Activated T-cell treated with anti-CD3 and anti-CD28 coated beads, Interleukin-2, amount 50 U/mL, for 72 hours (primary cell): Measurements from ENCODE around the gene ZNF221. TPM values are rescaled to one million over a fixed set of nuclear protein-coding genes. Genes with fewer than 3 reads are reported as not detected.
A peak's percentile ranks its signal among the peaks of the same experiment; 100 is the strongest.
"Not testable (repeated sequence)": the region's sequence is repeated elsewhere in the genome, so short reads cannot be mapped to it uniquely, and the experiment has no call there.

ENCODE experiments used
- ATAC-seq, 2 donors: fragments of 150-1000 bp; cut with Tn5 transposase; replicated peaks in 1 of 2; 2 replicates each; pipeline ENCODE4 v1.10.0; 2021; ENCODE audit warnings: moderate library complexity in 2 of 2, mild to moderate bottlenecking in 1 of 2
- DNase-seq, 2 donors: peaks; one replicate each; pipeline ENCODE4 v3.0.0; 2021 to 2022; ENCODE audit warnings: mixed read lengths in 1 of 2
- H3K27ac Mint-ChIP-seq: one replicate; pipeline ENCODE4 v1.8.0; 2022; ENCODE audit warnings: mild to moderate bottlenecking, moderate library complexity, mixed read lengths
- H3K27me3 Mint-ChIP-seq: one replicate; pipeline ENCODE4 v1.8.0; 2022; ENCODE audit warnings: low read depth, mixed read lengths
- H3K36me3 Mint-ChIP-seq, 2 donors: one replicate each; pipeline ENCODE4 v1.8.0; 2022; ENCODE audit warnings: mixed read lengths in 2 of 2, mild to moderate bottlenecking in 1 of 2; ENCODE audit not compliant: insufficient read depth in 2 of 2
- H3K4me1 Mint-ChIP-seq: one replicate; pipeline ENCODE4 v1.8.0; 2022; ENCODE audit warnings: low read depth, mixed read lengths
- H3K4me3 Mint-ChIP-seq, 2 donors: one replicate each; pipeline ENCODE4 v1.8.0; 2022; ENCODE audit warnings: mild to moderate bottlenecking in 2 of 2, mixed read lengths in 2 of 2, moderate library complexity in 2 of 2
- H3K9me3 Mint-ChIP-seq, 2 donors: one replicate each; pipeline ENCODE4 v1.8.0; 2022; ENCODE audit warnings: mixed read lengths in 2 of 2
- total RNA-seq, 2 donors: library from RNA; stranded (reverse); gene quantifications; one replicate each; pipeline ENCODE4 v1.2.3, GENCODE V29; 2022

ZNF221 gene
- total RNA-seq, 2 donors from 2014 or later = 3.4 to 3.5 TPM

- peak within 1 kb of the TSS; percentile 83 to 94 for H3K4me3 Mint-ChIP-seq
- peaks cover 2 to 30% of the 10 kb centered on the region in 2 donors for H3K36me3 Mint-ChIP-seq
- DNase-seq (peak; percentile 90 to 91), ATAC-seq (peak; percentile 97)
- peaks cover 24% of the 10 kb centered on the region for H3K4me1 Mint-ChIP-seq
- H3K27ac Mint-ChIP-seq = peak within 1 kb of the TSS; percentile 93
- no peaks in the 10 kb centered on the region for H3K27me3 Mint-ChIP-seq
- peaks cover 4 to 10% of the 10 kb centered on the region in 2 donors for H3K9me3 Mint-ChIP-seq
Measured at GRCh38 chr19:43934985-43935708, 15.9 kb upstream of the ZNF221 start, which contains the start of gene ZNF45. TSS of gene ZNF45 (minus strand) at chr19:43935282. CDS start at chr19:43922185, 13,097 bp downstream.

- peaks cover 24% of the 10 kb centered on the region for H3K4me1 Mint-ChIP-seq
- peak overlapping the region; percentile 93 for H3K27ac Mint-ChIP-seq
- no peak for ATAC-seq
- H3K36me3 Mint-ChIP-seq = peaks cover under 1 to 23% of the 10 kb centered on the region in 2 donors
- peak overlapping the region; percentile 83 to 94 for H3K4me3 Mint-ChIP-seq
- H3K27me3 Mint-ChIP-seq = no peaks in the 10 kb centered on the region
- peaks cover 4 to 12% of the 10 kb centered on the region in 2 donors for H3K9me3 Mint-ChIP-seq
- no peak for DNase-seq
Measured at GRCh38 chr19:43936188-43936587, 14.8 kb upstream of the ZNF221 start.

GRCh38 chr19:43939557-43940260 is 11.3 kb upstream of the ZNF221 start:
- H3K9me3 Mint-ChIP-seq = peaks cover 4 to 14% of the 10 kb centered on the region in 2 donors
- peaks cover 3 to 9% of the 10 kb centered on the region in 2 donors for H3K36me3 Mint-ChIP-seq
- H3K27me3 Mint-ChIP-seq = peaks cover 23% of the 10 kb centered on the region
- H3K4me1 Mint-ChIP-seq = peaks cover 10% of the 10 kb centered on the region
- no peak overlapping the region for H3K4me3 Mint-ChIP-seq
- DNase-seq (no peak), ATAC-seq (no peak)
- H3K27ac Mint-ChIP-seq = no peak overlapping the region

- Mint-ChIP-seq H3K27me3 (peaks cover 25% of the 10 kb centered on the region), H3K36me3 (peaks cover 3 to 9% of the 10 kb centered on the region in 2 donors), H3K4me3 (no peak overlapping the region), H3K9me3 (peaks cover 5 to 14% of the 10 kb centered on the region in 2 donors), H3K27ac (no peak overlapping the region), H3K4me1 (peaks cover 4% of the 10 kb centered on the region)
- no peak for DNase-seq
- ATAC-seq = no peak
Measured at GRCh38 chr19:43940719-43941118, 10.3 kb upstream of the ZNF221 start.

GRCh38 chr19:43941209-43941608 is 9.8 kb upstream of the ZNF221 start:
- Mint-ChIP-seq H3K4me3 (no peak overlapping the region), H3K36me3 (peaks cover 5 to 13% of the 10 kb centered on the region in 2 donors), H3K27ac (no peak overlapping the region), H3K9me3 (peaks cover 9 to 16% of the 10 kb centered on the region in 2 donors), H3K4me1 (no peaks in the 10 kb centered on the region), H3K27me3 (peaks cover 29% of the 10 kb centered on the region)
- ATAC-seq (no peak), DNase-seq (no peak)

- not testable (repeated sequence) for H3K27ac Mint-ChIP-seq, DNase-seq, H3K4me1 Mint-ChIP-seq, ATAC-seq, H3K4me3 Mint-ChIP-seq
- Mint-ChIP-seq H3K9me3 (peaks cover 22 to 30% of the 10 kb centered on the region in 2 donors), H3K27me3 (peaks cover 28% of the 10 kb centered on the region), H3K36me3 (peaks cover 31% of the 10 kb centered on the region in 2 donors)
Measured at GRCh38 chr19:43947412-43947811, 3.6 kb upstream of the ZNF221 start.

- not testable (repeated sequence) for DNase-seq, ATAC-seq, H3K27ac Mint-ChIP-seq, H3K4me1 Mint-ChIP-seq
- H3K27me3 Mint-ChIP-seq = peaks cover 12% of the 10 kb centered on the region
- H3K36me3 Mint-ChIP-seq = peaks cover 32% of the 10 kb centered on the region in 2 donors
- peaks cover 22 to 31% of the 10 kb centered on the region in 2 donors for H3K9me3 Mint-ChIP-seq
- peak overlapping the region in 1 of 2 donors; percentile 26 for H3K4me3 Mint-ChIP-seq
Measured at GRCh38 chr19:43949803-43950202, 1.2 kb upstream of the ZNF221 start.

GRCh38 chr19:43956827-43957226 is 5.8 kb downstream of the ZNF221 start:
- DNase-seq (no peak), ATAC-seq (no peak)
- peaks cover 17 to 21% of the 10 kb centered on the region in 2 donors for H3K36me3 Mint-ChIP-seq
- peaks cover 10 to 14% of the 10 kb centered on the region in 2 donors for H3K9me3 Mint-ChIP-seq
- H3K27ac Mint-ChIP-seq = no peak overlapping the region
- no peak overlapping the region for H3K4me3 Mint-ChIP-seq
- H3K27me3 Mint-ChIP-seq = no peaks in the 10 kb centered on the region
- H3K4me1 Mint-ChIP-seq = no peaks in the 10 kb centered on the region

- no peaks in the 10 kb centered on the region for H3K4me1 Mint-ChIP-seq
- no peak overlapping the region for H3K27ac Mint-ChIP-seq
- no peak overlapping the region for H3K4me3 Mint-ChIP-seq
- H3K36me3 Mint-ChIP-seq = peaks cover 13 to 25% of the 10 kb centered on the region in 2 donors
- no peak for ATAC-seq
- H3K9me3 Mint-ChIP-seq = peaks cover 13 to 14% of the 10 kb centered on the region in 2 donors
- DNase-seq = no peak
- no peaks in the 10 kb centered on the region for H3K27me3 Mint-ChIP-seq
Measured at GRCh38 chr19:43957891-43958290, 6.9 kb downstream of the ZNF221 start.

- peaks cover 19 to 23% of the 10 kb centered on the region in 2 donors for H3K9me3 Mint-ChIP-seq
- no peaks in the 10 kb centered on the region for H3K27me3 Mint-ChIP-seq
- no peaks in the 10 kb centered on the region for H3K4me1 Mint-ChIP-seq
- no peak for ATAC-seq
- DNase-seq = no peak
- H3K4me3 Mint-ChIP-seq = no peak overlapping the region
- H3K27ac Mint-ChIP-seq = no peak overlapping the region
- H3K36me3 Mint-ChIP-seq = peaks cover 21 to 39% of the 10 kb centered on the region in 2 donors
Measured at GRCh38 chr19:43960411-43960810, 9.4 kb downstream of the ZNF221 start.

- Mint-ChIP-seq H3K27ac (no peak overlapping the region), H3K36me3 (peaks cover 38 to 64% of the 10 kb centered on the region in 2 donors), H3K9me3 (peaks cover 31 to 35% of the 10 kb centered on the region in 2 donors), H3K4me1 (no peaks in the 10 kb centered on the region), H3K4me3 (no peak overlapping the region), H3K27me3 (no peaks in the 10 kb centered on the region)
- ATAC-seq = no peak
- no peak for DNase-seq
Measured at GRCh38 chr19:43966079-43966694, 15.2 kb downstream of the ZNF221 start.

GRCh38 chr19:43976732-43977131 is 25.7 kb downstream of the ZNF221 start:
- H3K27ac Mint-ChIP-seq = no peak overlapping the region
- peaks cover 10 to 12% of the 10 kb centered on the region in 2 donors for H3K36me3 Mint-ChIP-seq
- peaks cover 14 to 24% of the 10 kb centered on the region in 2 donors for H3K9me3 Mint-ChIP-seq
- ATAC-seq (no peak), DNase-seq (no peak)
- H3K4me3 Mint-ChIP-seq = no peak overlapping the region
- no peaks in the 10 kb centered on the region for H3K4me1 Mint-ChIP-seq
- H3K27me3 Mint-ChIP-seq = no peaks in the 10 kb centered on the region

GRCh38 chr19:43983544-43983911 is 32.5 kb downstream of the ZNF221 start:
- Mint-ChIP-seq H3K27ac (peak overlapping the region; percentile 76), H3K27me3 (no peaks in the 10 kb centered on the region), H3K36me3 (peaks cover 4 to 6% of the 10 kb centered on the region in 2 donors), H3K4me3 (peak overlapping the region; percentile 74 to 77), H3K9me3 (peaks cover 0 to 9% of the 10 kb centered on the region in 2 donors), H3K4me1 (peaks cover 10% of the 10 kb centered on the region)
- DNase-seq (no peak), ATAC-seq (peak in 1 of 2 donors; percentile 6)
